ENCODE results near the gene CES2.
"Not testable (repeated sequence)": the region's sequence is repeated elsewhere in the genome, so short reads cannot be mapped to it uniquely, and the experiment has no call there.

DNA sequence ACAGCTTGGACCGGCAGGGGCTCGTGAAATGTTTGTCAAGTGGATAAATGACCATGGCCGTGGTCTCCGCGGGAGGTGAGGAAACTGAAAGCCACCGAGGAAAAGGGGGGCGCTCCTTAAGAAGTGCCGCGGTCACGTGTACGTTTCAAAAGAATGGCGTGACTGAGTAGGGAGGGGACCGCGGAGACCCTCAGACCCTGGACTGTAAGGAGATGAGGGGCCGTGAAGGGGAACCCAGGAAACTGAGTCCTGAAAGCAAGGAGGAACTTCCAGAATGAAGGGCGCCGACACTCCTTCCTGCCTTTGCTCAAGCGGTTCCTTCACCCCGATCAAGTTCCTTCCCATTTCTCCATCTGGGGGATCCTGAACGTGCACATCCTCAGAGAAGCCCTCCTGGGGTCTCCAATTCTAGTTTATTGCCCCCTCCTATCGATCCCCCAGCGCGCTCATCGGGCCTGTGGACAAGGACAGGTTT, 440 bp upstream of the CES2 start:
- TF ChIP-seq, protein P1, sequence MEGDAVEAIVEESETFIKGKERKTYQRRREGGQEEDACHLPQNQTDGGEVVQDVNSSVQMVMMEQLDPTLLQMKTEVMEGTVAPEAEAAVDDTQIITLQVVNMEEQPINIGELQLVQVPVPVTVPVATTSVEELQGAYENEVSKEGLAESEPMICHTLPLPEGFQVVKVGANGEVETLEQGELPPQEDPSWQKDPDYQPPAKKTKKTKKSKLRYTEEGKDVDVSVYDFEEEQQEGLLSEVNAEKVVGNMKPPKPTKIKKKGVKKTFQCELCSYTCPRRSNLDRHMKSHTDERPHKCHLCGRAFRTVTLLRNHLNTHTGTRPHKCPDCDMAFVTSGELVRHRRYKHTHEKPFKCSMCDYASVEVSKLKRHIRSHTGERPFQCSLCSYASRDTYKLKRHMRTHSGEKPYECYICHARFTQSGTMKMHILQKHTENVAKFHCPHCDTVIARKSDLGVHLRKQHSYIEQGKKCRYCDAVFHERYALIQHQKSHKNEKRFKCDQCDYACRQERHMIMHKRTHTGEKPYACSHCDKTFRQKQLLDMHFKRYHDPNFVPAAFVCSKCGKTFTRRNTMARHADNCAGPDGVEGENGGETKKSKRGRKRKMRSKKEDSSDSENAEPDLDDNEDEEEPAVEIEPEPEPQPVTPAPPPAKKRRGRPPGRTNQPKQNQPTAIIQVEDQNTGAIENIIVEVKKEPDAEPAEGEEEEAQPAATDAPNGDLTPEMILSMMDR (conservative IDR thresholded peaks at IDR 0.05; ENCODE audit: low read length), result not testable (repeated sequence)
- not testable (repeated sequence) for TF ChIP-seq EZH2phosphoT487 (IDR thresholded peaks at IDR 0.05; ENCODE audit: borderline replicate concordance)
